Naive B cell (primary cell): ENCODE data around the gene KIF1A. TPM values are rescaled to one million over a fixed set of nuclear protein-coding genes. Genes with fewer than 3 reads are reported as not detected.

Experiments
- ATAC-seq, 2 donors: fragments of 150-1000 bp; cut with Tn5 transposase; 2 replicates each; pipeline ENCODE4 v1.10.0; 2021; ENCODE audit warnings: low read depth in 2 of 2, mild to moderate bottlenecking in 2 of 2, moderate library complexity in 2 of 2
- DNase-seq: peaks from one replicate; pipeline ENCODE4 v3.0.0; 2022
- H3K27ac Mint-ChIP-seq, 6 donors: one replicate each; pipeline ENCODE4 v1.8.0; 2020 to 2022; ENCODE audit warnings: mild to moderate bottlenecking in 6 of 6, mixed read lengths in 6 of 6, moderate library complexity in 5 of 6, inconsistent platforms in 2 of 6
- H3K27me3 Mint-ChIP-seq, 3 donors: one replicate each; pipeline ENCODE4 v1.8.0; 2021 to 2022; ENCODE audit warnings: mixed read lengths in 3 of 3, mild to moderate bottlenecking in 1 of 3
- H3K36me3 Mint-ChIP-seq, 2 donors: one replicate each; pipeline ENCODE4 v1.8.0; 2020 to 2022; ENCODE audit warnings: mixed read lengths in 2 of 2, inconsistent platforms in 1 of 2, mild to moderate bottlenecking in 1 of 2
- H3K4me1 Mint-ChIP-seq, 3 donors: one replicate each; pipeline ENCODE4 v1.8.0; 2020 to 2022; ENCODE audit warnings: mixed read lengths in 3 of 3, inconsistent platforms in 1 of 3, mild to moderate bottlenecking in 1 of 3, moderate library complexity in 1 of 3
- H3K4me3 Mint-ChIP-seq, 8 donors: one replicate each; pipeline ENCODE4 v1.8.0; 2020 to 2022; ENCODE audit warnings: mild to moderate bottlenecking in 8 of 8, mixed read lengths in 8 of 8, moderate library complexity in 8 of 8, inconsistent platforms in 2 of 8
- H3K9me3 Mint-ChIP-seq, 7 donors: one replicate each; pipeline ENCODE4 v1.8.0; 2020 to 2022; ENCODE audit warnings: mixed read lengths in 7 of 7, mild to moderate bottlenecking in 5 of 7, inconsistent platforms in 2 of 7, moderate library complexity in 1 of 7
- polyA plus RNA-seq, 6 donors: library from polyadenylated mRNA; unstranded; fragments of 300-500 nt; fragmentation: Illumina TruSeq; gene quantifications; one replicate each; pipeline ENCODE4 v1.2.3, GENCODE V29; 2021; ENCODE audit warnings: low read depth in 6 of 6

The KIF1A gene
- polyA plus RNA-seq, 6 donors from 2014 or later = not detected

- no peak for DNase-seq
- H3K27ac Mint-ChIP-seq = no peak overlapping the region
- H3K9me3 Mint-ChIP-seq = no peaks in the 10 kb centered on the region
- no peak overlapping the region for H3K4me3 Mint-ChIP-seq
- no peaks in the 10 kb centered on the region for H3K36me3 Mint-ChIP-seq
- H3K27me3 Mint-ChIP-seq = no peaks in the 10 kb centered on the region
- no peak for ATAC-seq
- no peaks in the 10 kb centered on the region for H3K4me1 Mint-ChIP-seq
Observed at GRCh38 chr2:240718896-240719490, 101.0 kb downstream of the KIF1A start.

- no peaks in the 10 kb centered on the region for H3K9me3 Mint-ChIP-seq
- no peaks in the 10 kb centered on the region for H3K36me3 Mint-ChIP-seq
- no peak for DNase-seq
- H3K27ac Mint-ChIP-seq = no peak overlapping the region
- no peaks in the 10 kb centered on the region for H3K27me3 Mint-ChIP-seq
- H3K4me1 Mint-ChIP-seq = no peaks in the 10 kb centered on the region
- ATAC-seq = no peak
- H3K4me3 Mint-ChIP-seq = no peak overlapping the region
Observed at GRCh38 chr2:240717681-240718581, 102.1 kb downstream of the KIF1A start.

- Mint-ChIP-seq H3K27ac (no peak overlapping the region), H3K27me3 (no peaks in the 10 kb centered on the region), H3K36me3 (no peaks in the 10 kb centered on the region), H3K4me3 (no peak overlapping the region), H3K4me1 (no peaks in the 10 kb centered on the region), H3K9me3 (no peaks in the 10 kb centered on the region)
- ATAC-seq = no peak
- DNase-seq = no peak
Observed at GRCh38 chr2:240717181-240717641, 102.8 kb downstream of the KIF1A start.

- no peaks in the 10 kb centered on the region for H3K9me3 Mint-ChIP-seq
- no peak overlapping the region for H3K27ac Mint-ChIP-seq
- no peaks in the 10 kb centered on the region for H3K4me1 Mint-ChIP-seq
- no peaks in the 10 kb centered on the region for H3K27me3 Mint-ChIP-seq
- DNase-seq (no peak), ATAC-seq (no peak)
- peak overlapping the region in 1 of 8 donors; percentile 31 for H3K4me3 Mint-ChIP-seq
- no peaks in the 10 kb centered on the region for H3K36me3 Mint-ChIP-seq
Observed at GRCh38 chr2:240716130-240716798, 103.8 kb downstream of the KIF1A start.

GRCh38 chr2:240714747-240715725 lies 105.0 kb downstream of the KIF1A start:
- H3K36me3 Mint-ChIP-seq = no peaks in the 10 kb centered on the region
- no peak overlapping the region for H3K4me3 Mint-ChIP-seq
- ATAC-seq = no peak
- no peak overlapping the region for H3K27ac Mint-ChIP-seq
- H3K27me3 Mint-ChIP-seq = peaks cover 0 to 4% (median 0%) of the 10 kb centered on the region in 3 donors
- H3K9me3 Mint-ChIP-seq = no peaks in the 10 kb centered on the region
- no peak for DNase-seq
- H3K4me1 Mint-ChIP-seq = no peaks in the 10 kb centered on the region

GRCh38 chr2:240713928-240714746 lies 105.9 kb downstream of the KIF1A start:
- Mint-ChIP-seq H3K27ac (no peak overlapping the region), H3K4me3 (peak overlapping the region in 1 of 8 donors; percentile 22), H3K36me3 (no peaks in the 10 kb centered on the region), H3K9me3 (no peaks in the 10 kb centered on the region), H3K27me3 (peaks cover 0 to 4% (median 0%) of the 10 kb centered on the region in 3 donors), H3K4me1 (no peaks in the 10 kb centered on the region)
- ATAC-seq = no peak
- no peak for DNase-seq

GRCh38 chr2:240713071-240713927 lies 106.7 kb downstream of the KIF1A start:
- Mint-ChIP-seq H3K9me3 (no peaks in the 10 kb centered on the region), H3K36me3 (no peaks in the 10 kb centered on the region), H3K4me3 (no peak overlapping the region)

GRCh38 chr2:240712121-240712520 lies 107.9 kb downstream of the KIF1A start:
- H3K27ac Mint-ChIP-seq = no peak overlapping the region
- H3K27me3 Mint-ChIP-seq = peaks cover 0 to 4% (median 3%) of the 10 kb centered on the region in 3 donors
- no peaks in the 10 kb centered on the region for H3K36me3 Mint-ChIP-seq
- no peaks in the 10 kb centered on the region for H3K9me3 Mint-ChIP-seq
- no peak for DNase-seq
- H3K4me1 Mint-ChIP-seq = no peaks in the 10 kb centered on the region
- H3K4me3 Mint-ChIP-seq = no peak overlapping the region
- no peak for ATAC-seq

More at GRCh38 chr2:240713071-240713927, 106.7 kb downstream of the KIF1A start:
- DNase-seq (no peak), ATAC-seq (no peak)
- Mint-ChIP-seq H3K27ac (no peak overlapping the region), H3K27me3 (peaks cover 0 to 4% (median 0%) of the 10 kb centered on the region in 3 donors), H3K4me1 (no peaks in the 10 kb centered on the region)

GRCh38 chr2:240711701-240712100 lies 108.3 kb downstream of the KIF1A start:
- Mint-ChIP-seq H3K4me1 (no peaks in the 10 kb centered on the region), H3K36me3 (no peaks in the 10 kb centered on the region), H3K27me3 (peaks cover 0 to 4% (median 3%) of the 10 kb centered on the region in 3 donors), H3K9me3 (no peaks in the 10 kb centered on the region), H3K4me3 (no peak overlapping the region), H3K27ac (no peak overlapping the region)
- ATAC-seq (no peak), DNase-seq (no peak)

- Mint-ChIP-seq H3K36me3 (no peaks in the 10 kb centered on the region), H3K27me3 (peaks cover 0 to 4% (median 3%) of the 10 kb centered on the region in 3 donors), H3K9me3 (no peaks in the 10 kb centered on the region), H3K27ac (no peak overlapping the region), H3K4me3 (no peak overlapping the region), H3K4me1 (no peaks in the 10 kb centered on the region)
- DNase-seq = no peak
- no peak for ATAC-seq
Observed at GRCh38 chr2:240711296-240711695, 108.7 kb downstream of the KIF1A start.

- no peaks in the 10 kb centered on the region for H3K36me3 Mint-ChIP-seq
- no peak for ATAC-seq
- H3K27me3 Mint-ChIP-seq = peaks cover 13 to 20% (median 16%) of the 10 kb centered on the region in 3 donors
- no peak overlapping the region for H3K4me3 Mint-ChIP-seq
- DNase-seq = no peak
- H3K9me3 Mint-ChIP-seq = peaks cover 0 to 2% (median 0%) of the 10 kb centered on the region in 7 donors
- H3K27ac Mint-ChIP-seq = peak overlapping the region in 1 of 6 donors; percentile 73
- no peaks in the 10 kb centered on the region for H3K4me1 Mint-ChIP-seq
Observed at GRCh38 chr2:240708457-240708856, 111.6 kb downstream of the KIF1A start.
